Liver (tissue), 9 donors: ENCODE data around the gene MAPK8. TPM values are rescaled to one million over a fixed set of nuclear protein-coding genes. Genes with fewer than 3 reads are reported as not detected.
"Not testable (repeated sequence)": the region's sequence is repeated elsewhere in the genome, so short reads cannot be mapped to it uniquely, and the experiment has no call there.

Experiments
- DNase-seq: peaks from one replicate; pipeline ENCODE4 v3.0.0-alpha.2; 2017; ENCODE audit warnings: low spot score
- H3K27ac ChIP-seq, 2 donors: one replicate each; pipeline ENCODE4 v1.7.0; 2013; ENCODE audit warnings: inconsistent platforms in 2 of 2, low read length in 2 of 2, control low read depth in 1 of 2, low read depth in 1 of 2, mild to moderate bottlenecking in 1 of 2
- H3K27me3 ChIP-seq, 4 donors: one replicate each; pipeline versions ENCODE4 v1.6.1 to v1.7.0; 2013; ENCODE audit warnings: low read length in 3 of 4, inconsistent platforms in 1 of 4, mild to moderate bottlenecking in 1 of 4, moderate library complexity in 1 of 4; ENCODE audit not compliant: control insufficient read depth in 4 of 4, insufficient read depth in 4 of 4
- H3K36me3 ChIP-seq, 4 donors: one replicate each; pipeline versions ENCODE4 v1.6.1 to v1.7.0; 2013; ENCODE audit warnings: low read length in 3 of 4, mild to moderate bottlenecking in 3 of 4, low read depth in 1 of 4, moderate library complexity in 1 of 4; ENCODE audit not compliant: control insufficient read depth in 4 of 4, insufficient read depth in 3 of 4
- H3K4me1 ChIP-seq, 4 donors: one replicate each; pipeline versions ENCODE4 v1.6.1 to v1.7.0; 2013; ENCODE audit warnings: low read length in 3 of 4, mild to moderate bottlenecking in 3 of 4, moderate library complexity in 1 of 4; ENCODE audit not compliant: control insufficient read depth in 4 of 4, insufficient read depth in 4 of 4
- H3K4me3 ChIP-seq, 3 donors: one replicate each; pipeline versions ENCODE4 v1.6.1 to v1.7.0; 2013; ENCODE audit warnings: low read length in 3 of 3, control low read depth in 1 of 3, low read depth in 1 of 3, mild to moderate bottlenecking in 1 of 3
- H3K9ac ChIP-seq, 2 donors: one replicate each; pipeline ENCODE4 v1.7.0; 2013; ENCODE audit warnings: low read length in 2 of 2, mild to moderate bottlenecking in 2 of 2, moderate library complexity in 2 of 2, control low read depth in 1 of 2, low read depth in 1 of 2
- H3K9me3 ChIP-seq, 4 donors: one replicate each; pipeline versions ENCODE4 v1.6.1 to v1.7.0; 2013; ENCODE audit warnings: low read length in 3 of 4; ENCODE audit not compliant: control insufficient read depth in 4 of 4
- EGR1 ChIP-seq, 2 donors: IDR thresholded peaks; 2 replicates each; pipeline ENCODE4 v1.6.1; 2016 to 2018; ENCODE audit warnings: antibody characterized with exemption in 2 of 2, low read depth in 2 of 2
- FOXA1 ChIP-seq: IDR thresholded peaks from 2 replicates; pipeline ENCODE4 v1.6.1; 2016; ENCODE audit warnings: antibody characterized with exemption
- FOXA2 ChIP-seq: IDR thresholded peaks from 2 replicates; pipeline ENCODE4 v1.6.1; 2016; ENCODE audit warnings: antibody characterized with exemption
- GABPA ChIP-seq, 2 donors: IDR thresholded peaks in 1 of 2; conservative IDR thresholded peaks in 1 of 2; 2 replicates each; pipeline ENCODE4 v1.6.1; 2016; ENCODE audit warnings: antibody characterized with exemption in 2 of 2, mild to moderate bottlenecking in 1 of 2, moderate library complexity in 1 of 2
- HNF4A ChIP-seq, 2 donors: conservative IDR thresholded peaks; 2 replicates each; pipeline ENCODE4 v1.6.1; 2016; ENCODE audit warnings: antibody characterized with exemption in 2 of 2, mild to moderate bottlenecking in 2 of 2
- HNF4G ChIP-seq: IDR thresholded peaks from 2 replicates; pipeline ENCODE4 v1.6.1; 2016; ENCODE audit warnings: antibody characterized with exemption
- NR2F2 ChIP-seq: IDR thresholded peaks from 2 replicates; pipeline ENCODE4 v1.6.1; 2016; ENCODE audit warnings: antibody characterized with exemption
- RAD21 ChIP-seq, 2 donors: IDR thresholded peaks; 2 replicates each; pipeline ENCODE4 v1.6.1; 2016; ENCODE audit warnings: antibody characterized with exemption in 2 of 2, mild to moderate bottlenecking in 2 of 2
- RXRA ChIP-seq, 2 donors: IDR thresholded peaks; 2 replicates each; pipeline ENCODE4 v1.6.1; 2017 to 2018; ENCODE audit warnings: antibody characterized with exemption in 2 of 2, mild to moderate bottlenecking in 1 of 2
- TAF1 ChIP-seq: conservative IDR thresholded peaks from 2 replicates; pipeline ENCODE4 v1.6.1; 2016; ENCODE audit warnings: antibody characterized with exemption, mild to moderate bottlenecking
- YY1 ChIP-seq: IDR thresholded peaks from 2 replicates; pipeline ENCODE4 v1.6.1; 2016; ENCODE audit warnings: antibody characterized with exemption, mild to moderate bottlenecking
- WGBS: extraction: QIAGEN DNeasy Blood & Tissue Kit; methylation state at CpG from one replicate; pipeline ENCODE4 v1.1.7; 2013; 5-methylcytosine and 5-hydroxymethylcytosine counted together
- polyA plus RNA-seq, 2 donors: library from polyadenylated mRNA; stranded (reverse) in 1 of 2; unstranded in 1 of 2; fragments of 200-250 nt in 1 of 2; fragments of >200 nt in 1 of 2; fragmentation: Nextera tagmentation in 1 of 2; extraction: Ambion mirVana in 1 of 2; gene quantifications; one replicate each; pipeline versions ENCODE4 v1.2.1 to v1.2.3, GENCODE V29; 2013 to 2015
- total RNA-seq, 2 donors: library from RNA; depleted of rRNA; stranded (reverse); fragments of >200 nt; gene quantifications; one replicate each; pipeline ENCODE4 v1.2.3, GENCODE V29; 2014
- TF ChIP-seq, protein P1 (sequence below): IDR thresholded peaks from 2 replicates; pipeline ENCODE4 v1.6.1; 2016; ENCODE audit warnings: antibody characterized with exemption
- TF ChIP-seq, protein P2 (sequence below): IDR thresholded peaks from 2 replicates; pipeline ENCODE4 v1.6.1; 2016; ENCODE audit warnings: antibody characterized with exemption, mild to moderate bottlenecking
- TF ChIP-seq, protein P3 (sequence below): IDR thresholded peaks from 2 replicates; pipeline ENCODE4 v1.6.1; 2016; ENCODE audit warnings: antibody characterized with exemption
- TF ChIP-seq, protein P4 (sequence below): fragments of 150-350 bp; IDR thresholded peaks from 2 replicates; pipeline ENCODE4 v1.5.1; 2017; ENCODE audit warnings: improper control_type of control experiment, low read depth, low read length; ENCODE audit not compliant: missing input control
- donor health status: healthy.
- donor health status: healthy.
- donor health status: healthy.
- donor health status: healthy.
- donor health status: healthy.

MAPK8 gene
- total and polyA plus RNA-seq, 4 donors = 14.9 to 51.6 (median 24.8) TPM

DNA sequence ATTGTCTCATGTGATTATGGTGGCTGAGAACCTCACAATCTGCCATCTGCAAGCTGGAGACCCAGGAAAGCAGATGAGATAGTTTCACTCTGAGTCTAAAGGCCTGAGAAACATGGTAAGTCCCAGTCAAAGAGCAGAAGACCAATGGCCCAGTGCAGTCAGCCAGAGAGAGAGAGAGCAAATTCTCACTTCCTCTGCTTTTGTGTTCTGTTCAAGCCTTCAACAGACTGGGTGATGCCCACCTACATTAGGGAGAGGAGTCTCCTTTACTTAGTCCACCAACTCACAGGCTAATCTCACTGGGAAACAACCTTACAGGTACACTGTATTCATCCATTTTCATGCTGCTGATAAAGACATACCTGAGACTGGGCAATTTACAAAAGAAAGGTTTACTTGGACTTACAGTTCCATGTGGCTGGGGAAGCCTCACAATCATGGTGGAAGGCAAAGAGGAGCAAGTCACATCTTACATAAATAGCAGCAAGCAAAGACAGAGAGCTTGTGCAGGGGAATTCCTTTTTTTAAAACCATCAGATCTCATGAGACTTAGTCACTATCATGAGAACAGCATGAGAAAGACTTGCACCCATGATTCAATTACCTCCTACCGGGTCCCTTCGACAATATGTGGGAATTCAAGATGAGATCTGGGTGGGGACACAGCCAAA lies 27.3 kb upstream of the MAPK8 start:
- TF ChIP-seq RAD21 (IDR thresholded peaks at IDR 0.05) = no peak
- no peak for TF ChIP-seq TAF1
- TF ChIP-seq RXRA (IDR thresholded peaks at IDR 0.05) = no peak
- TF ChIP-seq HNF4A (conservative IDR thresholded peaks at IDR 0.05) = no peak
- TF ChIP-seq, protein P1, sequence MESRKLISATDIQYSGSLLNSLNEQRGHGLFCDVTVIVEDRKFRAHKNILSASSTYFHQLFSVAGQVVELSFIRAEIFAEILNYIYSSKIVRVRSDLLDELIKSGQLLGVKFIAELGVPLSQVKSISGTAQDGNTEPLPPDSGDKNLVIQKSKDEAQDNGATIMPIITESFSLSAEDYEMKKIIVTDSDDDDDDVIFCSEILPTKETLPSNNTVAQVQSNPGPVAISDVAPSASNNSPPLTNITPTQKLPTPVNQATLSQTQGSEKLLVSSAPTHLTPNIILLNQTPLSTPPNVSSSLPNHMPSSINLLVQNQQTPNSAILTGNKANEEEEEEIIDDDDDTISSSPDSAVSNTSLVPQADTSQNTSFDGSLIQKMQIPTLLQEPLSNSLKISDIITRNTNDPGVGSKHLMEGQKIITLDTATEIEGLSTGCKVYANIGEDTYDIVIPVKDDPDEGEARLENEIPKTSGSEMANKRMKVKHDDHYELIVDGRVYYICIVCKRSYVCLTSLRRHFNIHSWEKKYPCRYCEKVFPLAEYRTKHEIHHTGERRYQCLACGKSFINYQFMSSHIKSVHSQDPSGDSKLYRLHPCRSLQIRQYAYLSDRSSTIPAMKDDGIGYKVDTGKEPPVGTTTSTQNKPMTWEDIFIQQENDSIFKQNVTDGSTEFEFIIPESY = no peak
- TF ChIP-seq YY1 = no peak
- no peak for TF ChIP-seq NR2F2
- TF ChIP-seq, protein P2, sequence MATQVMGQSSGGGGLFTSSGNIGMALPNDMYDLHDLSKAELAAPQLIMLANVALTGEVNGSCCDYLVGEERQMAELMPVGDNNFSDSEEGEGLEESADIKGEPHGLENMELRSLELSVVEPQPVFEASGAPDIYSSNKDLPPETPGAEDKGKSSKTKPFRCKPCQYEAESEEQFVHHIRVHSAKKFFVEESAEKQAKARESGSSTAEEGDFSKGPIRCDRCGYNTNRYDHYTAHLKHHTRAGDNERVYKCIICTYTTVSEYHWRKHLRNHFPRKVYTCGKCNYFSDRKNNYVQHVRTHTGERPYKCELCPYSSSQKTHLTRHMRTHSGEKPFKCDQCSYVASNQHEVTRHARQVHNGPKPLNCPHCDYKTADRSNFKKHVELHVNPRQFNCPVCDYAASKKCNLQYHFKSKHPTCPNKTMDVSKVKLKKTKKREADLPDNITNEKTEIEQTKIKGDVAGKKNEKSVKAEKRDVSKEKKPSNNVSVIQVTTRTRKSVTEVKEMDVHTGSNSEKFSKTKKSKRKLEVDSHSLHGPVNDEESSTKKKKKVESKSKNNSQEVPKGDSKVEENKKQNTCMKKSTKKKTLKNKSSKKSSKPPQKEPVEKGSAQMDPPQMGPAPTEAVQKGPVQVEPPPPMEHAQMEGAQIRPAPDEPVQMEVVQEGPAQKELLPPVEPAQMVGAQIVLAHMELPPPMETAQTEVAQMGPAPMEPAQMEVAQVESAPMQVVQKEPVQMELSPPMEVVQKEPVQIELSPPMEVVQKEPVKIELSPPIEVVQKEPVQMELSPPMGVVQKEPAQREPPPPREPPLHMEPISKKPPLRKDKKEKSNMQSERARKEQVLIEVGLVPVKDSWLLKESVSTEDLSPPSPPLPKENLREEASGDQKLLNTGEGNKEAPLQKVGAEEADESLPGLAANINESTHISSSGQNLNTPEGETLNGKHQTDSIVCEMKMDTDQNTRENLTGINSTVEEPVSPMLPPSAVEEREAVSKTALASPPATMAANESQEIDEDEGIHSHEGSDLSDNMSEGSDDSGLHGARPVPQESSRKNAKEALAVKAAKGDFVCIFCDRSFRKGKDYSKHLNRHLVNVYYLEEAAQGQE = no peak
- no peak for TF ChIP-seq FOXA1
- TF ChIP-seq, protein P3, sequence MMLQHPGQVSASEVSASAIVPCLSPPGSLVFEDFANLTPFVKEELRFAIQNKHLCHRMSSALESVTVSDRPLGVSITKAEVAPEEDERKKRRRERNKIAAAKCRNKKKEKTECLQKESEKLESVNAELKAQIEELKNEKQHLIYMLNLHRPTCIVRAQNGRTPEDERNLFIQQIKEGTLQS = no peak
- TF ChIP-seq, protein P4, sequence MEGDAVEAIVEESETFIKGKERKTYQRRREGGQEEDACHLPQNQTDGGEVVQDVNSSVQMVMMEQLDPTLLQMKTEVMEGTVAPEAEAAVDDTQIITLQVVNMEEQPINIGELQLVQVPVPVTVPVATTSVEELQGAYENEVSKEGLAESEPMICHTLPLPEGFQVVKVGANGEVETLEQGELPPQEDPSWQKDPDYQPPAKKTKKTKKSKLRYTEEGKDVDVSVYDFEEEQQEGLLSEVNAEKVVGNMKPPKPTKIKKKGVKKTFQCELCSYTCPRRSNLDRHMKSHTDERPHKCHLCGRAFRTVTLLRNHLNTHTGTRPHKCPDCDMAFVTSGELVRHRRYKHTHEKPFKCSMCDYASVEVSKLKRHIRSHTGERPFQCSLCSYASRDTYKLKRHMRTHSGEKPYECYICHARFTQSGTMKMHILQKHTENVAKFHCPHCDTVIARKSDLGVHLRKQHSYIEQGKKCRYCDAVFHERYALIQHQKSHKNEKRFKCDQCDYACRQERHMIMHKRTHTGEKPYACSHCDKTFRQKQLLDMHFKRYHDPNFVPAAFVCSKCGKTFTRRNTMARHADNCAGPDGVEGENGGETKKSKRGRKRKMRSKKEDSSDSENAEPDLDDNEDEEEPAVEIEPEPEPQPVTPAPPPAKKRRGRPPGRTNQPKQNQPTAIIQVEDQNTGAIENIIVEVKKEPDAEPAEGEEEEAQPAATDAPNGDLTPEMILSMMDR = no peak
- no peak for TF ChIP-seq HNF4G
- no peak for TF ChIP-seq FOXA2
- TF ChIP-seq GABPA (IDR thresholded peaks at IDR 0.05 in 1 of 2, conservative IDR thresholded peaks at IDR 0.05 in 1 of 2) = no peak
- no peak for TF ChIP-seq EGR1 (IDR thresholded peaks at IDR 0.05; ENCODE audit: low read depth in 2 of 2)
- no peaks in the 10 kb centered on the region for H3K4me1 ChIP-seq
- no peaks in the 10 kb centered on the region for H3K36me3 ChIP-seq
- no peak overlapping the region for H3K27ac ChIP-seq
- H3K9ac ChIP-seq = no peak overlapping the region
- WGBS = 84% methylated on average over 2 of the region's 2 CpGs
- no peaks in the 10 kb centered on the region for H3K27me3 ChIP-seq
- DNase-seq = no peak
- H3K4me3 ChIP-seq = no peak overlapping the region
- peaks cover 5 to 6% (median 6%) of the 10 kb centered on the region in 4 donors for H3K9me3 ChIP-seq

DNA sequence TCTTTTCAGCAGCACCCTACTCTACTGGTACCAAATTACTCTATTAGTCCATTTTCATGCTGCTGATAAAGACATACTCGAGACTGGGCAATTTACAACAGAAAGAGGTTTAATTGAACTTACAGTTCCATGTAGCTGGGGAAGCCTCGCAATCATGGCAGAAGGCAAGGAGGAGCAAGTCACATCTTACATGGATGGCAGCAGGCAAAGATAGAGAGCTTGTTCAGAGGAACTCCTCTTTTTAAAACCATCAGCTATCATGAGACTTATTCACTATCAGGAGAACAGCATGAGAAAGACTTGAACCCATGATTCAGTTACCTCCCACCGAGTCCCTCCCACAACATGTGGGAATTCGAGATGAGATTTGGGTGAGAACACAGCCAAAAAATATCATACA lies 24.8 kb upstream of the MAPK8 start:
- H3K4me3 ChIP-seq, H3K4me1 ChIP-seq, H3K36me3 ChIP-seq, H3K9ac ChIP-seq, DNase-seq, H3K27me3 ChIP-seq, H3K27ac ChIP-seq: not testable (repeated sequence)
- WGBS = 65% methylated on average over 4 of the region's 4 CpGs
- H3K9me3 ChIP-seq = peaks cover 6 to 10% (median 8%) of the 10 kb centered on the region in 4 donors
